ENCODE data around the gene AP3B1.
"Not testable (repeated sequence)": the region's sequence is repeated elsewhere in the genome, so short reads cannot be mapped to it uniquely, and the experiment has no call there.

Gene AP3B1

DNA sequence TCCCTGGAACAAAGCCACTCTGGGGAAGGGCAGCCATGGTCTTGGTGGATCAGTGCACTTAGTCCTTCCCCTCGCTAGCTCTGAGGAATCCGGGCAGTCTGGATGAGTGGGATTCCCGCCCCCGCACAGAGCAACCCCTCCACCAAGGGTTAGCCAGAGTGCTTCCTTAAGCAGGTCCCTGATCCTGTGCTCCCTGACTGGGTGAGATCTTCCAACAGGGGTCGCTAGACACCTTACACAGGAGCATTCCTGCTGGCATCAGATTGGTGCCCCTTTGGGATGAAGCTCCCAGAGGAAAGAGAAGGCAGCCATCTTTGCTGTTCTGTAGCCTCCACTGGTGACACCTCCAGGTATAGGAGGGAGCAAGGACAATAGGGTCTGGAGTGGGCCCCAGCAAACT lies 228.8 kb downstream of the AP3B1 start:
- no peak for DNase-seq (ENCODE audit: low read depth)

DNA sequence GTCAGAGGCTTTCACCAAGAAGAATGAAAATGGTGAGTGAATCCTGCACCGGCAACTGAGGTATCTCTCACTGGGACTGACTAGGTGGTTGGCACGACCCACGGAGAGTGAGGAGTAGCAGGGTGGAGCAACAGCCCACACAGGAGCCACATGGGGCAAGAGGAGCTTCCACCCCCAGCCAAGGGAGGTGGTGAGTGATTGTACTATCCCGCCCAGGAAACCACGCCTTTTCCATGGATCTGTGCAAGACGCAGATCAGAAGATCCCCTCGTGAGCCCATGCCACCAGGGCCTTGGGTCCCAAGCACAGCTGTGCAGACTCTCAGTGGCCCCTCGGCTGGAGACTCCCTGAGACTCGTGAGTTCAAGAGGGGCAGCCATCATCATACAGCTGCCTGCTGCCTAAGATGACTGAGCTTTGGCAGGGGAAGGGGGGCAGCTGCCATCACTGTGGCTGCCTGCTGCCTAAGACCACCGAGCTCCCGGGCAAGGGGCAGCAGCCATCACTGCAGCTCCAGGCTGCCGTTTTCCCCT lies 229.5 kb downstream of the AP3B1 start:
- DNase-seq (ENCODE audit: low read depth), result no peak

DNA sequence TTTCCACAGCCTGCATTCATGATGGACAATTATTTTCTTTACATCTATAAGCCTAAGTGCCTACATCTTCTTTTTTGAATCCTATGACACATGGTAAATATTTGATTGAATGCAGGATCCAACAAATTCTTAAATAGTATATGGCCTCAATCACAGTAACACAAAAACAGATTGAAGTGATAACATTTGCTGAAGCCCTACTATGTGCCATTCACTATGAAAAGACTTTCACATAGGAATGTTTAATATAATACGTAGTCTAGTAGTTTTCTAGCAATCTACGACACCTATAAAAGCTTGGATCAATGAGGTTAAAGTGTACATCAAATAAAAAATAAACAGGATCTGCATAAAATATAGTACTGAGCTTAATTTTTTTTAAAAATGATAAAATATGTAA lies 231.0 kb downstream of the AP3B1 start:
- no peak for DNase-seq (ENCODE audit: low read depth)

- no peak for DNase-seq (ENCODE audit: low read depth)
Measured at GRCh38 chr5:78062645-78063044, 231.9 kb downstream of the AP3B1 start.

- no peak for DNase-seq (ENCODE audit: low read depth)
Measured at GRCh38 chr5:78060421-78060820, 234.1 kb downstream of the AP3B1 start.

GRCh38 chr5:78058625-78059024 lies 235.9 kb downstream of the AP3B1 start:
- no peak for DNase-seq (ENCODE audit: low read depth)

- no peak for DNase-seq (ENCODE audit: low read depth)
Measured at GRCh38 chr5:78056901-78057514, 237.5 kb downstream of the AP3B1 start.

DNA sequence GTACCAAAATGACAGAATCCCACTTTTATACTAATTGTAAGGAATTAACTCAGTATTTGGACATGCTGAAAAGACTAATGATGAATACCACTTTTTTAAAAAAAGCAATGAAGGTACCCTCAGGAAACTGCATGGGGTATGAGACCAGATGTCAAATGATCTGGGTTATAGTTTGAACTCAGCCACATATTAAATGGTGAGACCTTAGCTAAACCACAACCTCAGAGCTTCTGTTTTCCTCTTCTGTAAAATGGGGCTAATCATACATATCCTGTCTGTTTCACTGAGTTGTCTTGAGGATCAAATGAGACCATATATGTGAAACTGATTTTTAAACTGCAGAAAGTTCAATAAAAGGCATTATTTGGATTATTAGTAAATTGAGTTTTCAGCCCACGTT lies 238.4 kb downstream of the AP3B1 start:
- DNase-seq (ENCODE audit: low read depth), result no peak

DNA sequence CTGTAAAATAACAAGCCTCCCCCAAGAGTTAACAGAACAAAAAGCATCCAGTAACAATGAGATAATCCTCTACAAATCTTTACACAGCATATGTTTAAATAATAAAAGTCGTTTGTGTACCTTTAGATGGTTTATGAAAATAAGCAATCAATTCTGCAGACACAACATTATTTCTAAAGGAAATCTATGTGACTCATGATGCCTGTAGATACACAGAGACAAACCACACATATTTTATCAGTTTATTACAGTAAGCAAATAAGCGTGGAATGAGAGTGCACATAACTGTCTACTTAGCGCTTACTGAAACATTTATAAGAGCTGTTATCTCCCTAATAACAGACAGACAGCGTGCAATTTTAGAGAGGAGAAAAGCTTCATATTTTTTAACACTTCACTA lies 243.6 kb downstream of the AP3B1 start:
- DNase-seq (ENCODE audit: low read depth), result no peak

DNA sequence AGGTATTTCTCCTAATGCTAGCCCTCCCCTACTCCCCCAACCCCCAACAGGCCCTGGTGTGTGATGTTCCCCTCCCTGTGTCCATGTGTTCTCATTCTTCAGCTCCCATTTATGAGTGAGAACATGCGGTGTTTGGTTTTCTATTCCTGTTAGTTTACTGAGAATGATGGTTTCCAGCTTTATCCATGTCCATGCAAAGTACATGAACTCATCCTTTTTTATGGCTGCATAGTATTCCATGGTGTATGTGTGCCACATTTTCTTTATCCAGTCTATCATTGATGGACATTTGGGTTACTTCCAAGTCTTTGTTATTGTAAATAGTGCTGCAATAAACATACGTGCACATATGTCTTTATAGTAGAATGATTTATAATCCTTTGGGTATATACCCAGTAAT lies 247.7 kb downstream of the AP3B1 start:
- not testable (repeated sequence) for DNase-seq (ENCODE audit: low read depth)

DNA sequence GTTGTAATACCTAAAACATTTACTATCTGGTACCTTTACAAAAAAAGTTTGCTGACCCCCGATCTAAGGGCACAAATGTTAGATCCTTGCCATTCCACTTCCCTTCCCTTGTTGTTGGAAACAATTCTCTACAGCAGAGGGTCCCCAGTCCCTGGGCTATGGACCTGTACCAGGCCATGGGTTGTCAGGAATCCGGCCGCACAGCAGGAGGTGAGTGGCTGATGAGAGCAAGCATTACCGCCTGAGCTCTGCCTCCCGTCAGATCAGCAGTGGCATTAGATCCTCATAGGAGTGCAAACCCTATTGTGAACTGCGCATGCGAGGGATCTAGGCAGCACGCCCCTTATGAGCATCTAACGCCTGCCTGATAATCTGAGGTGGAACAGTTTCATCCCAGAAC lies 248.5 kb downstream of the AP3B1 start:
- DNase-seq (ENCODE audit: low read depth), result no peak

GRCh38 chr5:78041805-78042204 lies 252.7 kb downstream of the AP3B1 start:
- DNase-seq (ENCODE audit: low read depth), result no peak

- DNase-seq (ENCODE audit: low read depth), result no peak
Measured at GRCh38 chr5:78025540-78025939, 269.0 kb downstream of the AP3B1 start.

GRCh38 chr5:78019744-78020143 lies 274.8 kb downstream of the AP3B1 start:
- DNase-seq (ENCODE audit: low read depth), result no peak

GRCh38 chr5:78016863-78017529 lies 277.5 kb downstream of the AP3B1 start:
- DNase-seq (ENCODE audit: low read depth), result no peak

- no peak for DNase-seq (ENCODE audit: low read depth)
Measured at GRCh38 chr5:78009937-78010527, 284.5 kb downstream of the AP3B1 start.

DNA sequence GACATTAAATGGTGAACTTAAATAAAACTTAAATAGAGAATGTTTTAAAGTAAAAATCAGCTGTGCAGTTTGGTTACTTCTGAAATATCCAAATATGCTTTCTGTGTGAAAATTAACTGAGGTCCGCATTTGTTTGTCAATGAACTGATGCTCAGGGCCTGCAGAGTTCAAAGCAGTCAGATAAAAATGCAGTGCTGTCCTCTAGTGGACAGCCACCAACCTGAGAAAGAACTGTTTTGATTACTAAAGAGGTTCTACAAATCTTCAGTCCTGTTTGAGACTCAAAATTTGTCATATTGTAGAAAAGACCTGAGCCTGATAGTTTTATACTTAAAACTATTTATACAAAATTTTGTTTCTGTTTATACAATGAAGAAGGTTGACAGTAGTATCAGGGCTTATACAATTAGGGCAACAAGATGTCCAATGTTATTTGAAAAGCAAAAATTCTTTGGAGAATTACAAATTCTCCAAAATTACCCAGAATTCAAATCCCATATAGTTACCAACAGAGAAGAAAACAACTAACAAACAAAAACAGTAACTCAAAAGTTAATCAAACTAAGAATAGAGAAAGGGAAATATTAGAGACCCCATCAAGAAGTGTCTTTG lies 286.0 kb downstream of the AP3B1 start:
- no peak for DNase-seq (ENCODE audit: low read depth)

DNA sequence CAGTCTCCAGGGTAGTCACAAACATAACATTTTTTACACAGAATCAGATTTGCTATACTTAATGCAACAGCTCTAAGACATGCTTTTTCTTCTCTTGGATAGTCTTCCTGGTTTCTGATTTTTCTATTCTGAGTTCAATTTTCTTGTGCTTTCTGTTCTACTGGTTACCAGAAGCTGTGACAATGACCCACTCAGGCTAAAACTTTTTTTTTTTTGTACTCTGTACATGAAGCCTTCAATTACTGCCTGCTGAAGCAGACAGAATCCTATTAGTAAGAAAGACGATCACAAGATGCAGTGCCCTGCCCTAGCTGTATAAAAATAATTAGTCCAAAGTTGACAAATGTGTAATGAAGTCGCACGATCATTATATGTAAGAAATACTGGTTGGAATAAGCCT lies 287.3 kb downstream of the AP3B1 start:
- DNase-seq (ENCODE audit: low read depth), result no peak

- no peak for DNase-seq (ENCODE audit: low read depth)
Measured at GRCh38 chr5:78006449-78006848, 288.0 kb downstream of the AP3B1 start.

DNA sequence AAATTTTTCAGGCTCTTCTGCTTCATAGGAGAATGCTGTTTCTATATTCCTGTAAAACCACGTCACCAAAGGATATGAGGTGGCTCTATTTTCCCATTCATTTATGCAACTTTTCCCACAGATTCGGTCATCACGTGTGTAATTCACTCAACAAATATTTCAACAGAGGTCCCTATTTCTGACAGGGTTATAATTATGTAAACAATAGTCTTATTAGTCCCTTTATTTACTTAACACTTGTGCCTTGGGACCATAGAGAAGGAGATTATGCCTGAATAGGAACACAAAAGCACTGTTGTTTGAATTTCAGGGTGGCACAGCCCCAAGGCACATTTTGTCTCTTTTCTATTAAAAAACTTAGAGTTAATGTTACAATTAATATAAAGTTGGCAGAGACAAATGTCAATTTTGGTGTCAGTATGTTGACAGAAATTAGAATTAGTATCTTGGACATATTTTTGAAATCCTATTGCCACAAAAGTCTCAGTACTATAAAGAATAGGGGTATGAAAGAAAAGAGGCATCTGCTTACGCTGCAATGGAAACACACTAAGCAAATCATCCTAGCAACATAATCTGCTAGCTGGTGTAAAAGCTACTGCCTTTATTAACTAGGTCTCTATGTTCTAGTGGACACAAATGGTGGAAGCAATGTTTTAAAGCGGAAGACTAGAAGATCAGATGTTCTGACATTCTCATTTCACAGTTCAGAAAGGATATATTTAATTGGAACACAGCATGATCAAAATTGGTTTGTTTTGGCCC lies 289.3 kb downstream of the AP3B1 start:
- no peak for DNase-seq (ENCODE audit: low read depth)

DNA sequence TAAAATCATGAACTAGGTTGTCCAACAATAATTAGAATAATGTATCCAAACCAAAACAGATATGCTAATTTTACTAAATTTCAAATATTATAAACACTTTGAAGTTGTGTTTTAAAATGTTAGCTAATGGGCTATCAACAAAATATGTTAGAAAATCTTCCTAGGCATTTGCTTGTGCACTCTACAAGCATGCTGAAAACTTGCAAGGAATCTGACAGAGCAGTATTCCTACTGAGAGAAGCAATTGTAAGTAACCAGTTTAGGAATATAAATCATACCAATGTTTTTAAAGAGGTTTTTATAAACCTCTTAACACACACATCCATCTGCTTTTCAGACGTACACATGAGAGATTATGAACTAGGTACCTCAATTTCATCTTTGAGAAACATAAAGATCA lies 289.9 kb downstream of the AP3B1 start:
- no peak for DNase-seq (ENCODE audit: low read depth)

- no peak for DNase-seq (ENCODE audit: low read depth)
Measured at GRCh38 chr5:78003919-78004318, 290.6 kb downstream of the AP3B1 start.
